HG03060 (cell line): ENCODE measurements around the gene PROP1.
"Not testable (repeated sequence)": the region's sequence is repeated elsewhere in the genome, so short reads cannot be mapped to it uniquely, and the experiment has no call there.

Experiments used
- ATAC-seq: cut with Tn5 transposase; IDR thresholded peaks from one replicate; pipeline ENCODE4 v1.9.1; 2021; ENCODE audit warnings: low read depth, moderate number of reproducible peaks; ENCODE audit not compliant: unreplicated experiment

Gene PROP1

DNA sequence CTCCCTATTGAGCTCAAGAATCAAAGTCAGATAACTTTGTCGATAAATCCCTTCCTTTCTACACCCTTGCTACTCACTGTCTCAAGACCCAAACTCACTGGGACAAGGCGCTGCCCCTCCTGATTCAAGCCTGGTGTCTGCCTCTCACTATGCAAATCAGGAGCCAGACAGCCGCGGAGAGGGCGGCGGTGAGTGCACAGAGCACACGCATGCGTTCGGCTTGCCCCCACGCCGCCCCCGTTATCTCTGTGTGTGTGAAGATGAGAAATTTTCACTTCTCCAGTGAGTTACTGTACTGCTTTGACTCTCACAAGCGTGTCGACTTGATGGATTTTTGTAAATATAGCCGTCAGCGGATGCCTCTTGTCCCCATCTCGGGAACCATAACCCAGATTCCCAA lies 47.0 kb downstream of the PROP1 start:
- ATAC-seq, result peak; percentile 42

DNA sequence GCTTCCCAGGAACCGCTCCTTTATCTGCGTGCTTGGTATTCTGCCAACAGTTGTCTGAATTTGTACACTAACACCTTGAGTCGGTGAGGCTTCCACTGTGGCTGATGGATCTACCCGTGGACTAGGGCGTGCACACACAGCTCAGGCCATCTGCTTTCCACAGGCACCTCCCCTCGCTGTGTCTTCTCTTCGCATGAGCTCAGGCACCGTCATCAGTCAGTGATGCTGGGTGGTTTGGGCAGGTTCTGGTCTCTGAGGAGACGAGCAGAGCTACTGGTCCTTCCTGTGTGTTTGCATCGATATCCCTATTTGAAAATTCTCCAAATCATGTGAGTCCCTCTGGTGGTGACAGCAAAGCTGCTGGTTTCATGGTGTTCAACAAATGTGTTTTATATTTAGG lies 48.1 kb downstream of the PROP1 start:
- not testable (repeated sequence) for ATAC-seq

- not testable (repeated sequence) for ATAC-seq
Observed at GRCh38 chr5:177945601-177946283, 50.3 kb downstream of the PROP1 start.

GRCh38 chr5:177945145-177945544 lies 50.9 kb downstream of the PROP1 start:
- ATAC-seq, result not testable (repeated sequence)

- ATAC-seq, result not testable (repeated sequence)
Observed at GRCh38 chr5:177943805-177944736, 52.0 kb downstream of the PROP1 start.

DNA sequence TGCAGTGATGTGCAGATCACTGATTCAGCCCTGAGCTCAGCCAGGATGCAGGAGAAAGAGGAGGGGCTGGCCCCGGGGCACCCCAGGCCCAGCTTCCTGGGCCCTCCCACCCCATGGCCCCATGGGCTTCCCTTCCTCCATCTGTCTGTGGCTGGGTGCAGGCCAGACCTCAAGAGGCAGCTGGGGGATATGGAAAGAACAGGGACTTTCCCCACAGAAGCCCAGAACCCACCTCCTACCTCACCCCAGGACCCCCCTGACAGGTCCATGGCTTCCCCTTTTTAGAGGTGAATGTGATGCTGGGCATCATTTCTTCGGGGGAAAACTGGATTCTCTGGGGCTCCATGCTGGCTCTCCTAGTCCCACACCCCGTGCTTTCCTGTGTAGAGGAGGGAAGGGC lies 53.1 kb downstream of the PROP1 start:
- not testable (repeated sequence) for ATAC-seq
